AG04450 (cell line): Measurements from ENCODE around the gene ACSF3. TPM values are rescaled to one million over a fixed set of nuclear protein-coding genes. Genes with fewer than 3 reads are reported as not detected.

Experiments used
- CTCF ChIA-PET: fragments of 300-600, 350-600 bp; formaldehyde crosslinking; extraction: SDS; loops from one replicate; lab custom pipeline; 2022; ENCODE audit warnings: antibody characterized with exemption, inconsistent platforms; lab: Charles Lee
- POLR2A ChIA-PET: fragments of 350-600 bp; formaldehyde crosslinking; extraction: SDS; loops from one replicate; lab custom pipeline; 2021; ENCODE audit warnings: antibody characterized with exemption, inconsistent platforms; lab: Yijun Ruan, JAX
- DNase-seq: peaks from one replicate; pipeline ENCODE4 v3.0.0-alpha.2; 2011; ENCODE audit warnings: low read depth, low spot score
- H3K27ac ChIP-seq: one replicate; pipeline ENCODE4 v1.5.1; 2012; ENCODE audit warnings: low read depth, low read length, control low read depth
- H3K27me3 ChIP-seq: one replicate; pipeline ENCODE4 v1.6.0; 2012; ENCODE audit warnings: low read length; ENCODE audit not compliant: control insufficient read depth, insufficient read depth
- H3K4me3 ChIP-seq: 2 replicates; pipeline ENCODE4 v1.5.1; 2011; ENCODE audit warnings: mild to moderate bottlenecking, low read depth, low read length, control low read depth
- H3K9me3 ChIP-seq: 2 replicates; pipeline ENCODE4 v1.5.1; 2012; ENCODE audit warnings: low read length; ENCODE audit not compliant: control insufficient read depth, insufficient read depth
- CTCF ChIP-seq: IDR thresholded peaks from 2 replicates; pipeline ENCODE4 v1.5.1; 2011; ENCODE audit warnings: low read depth, low read length, control low read depth, inconsistent platforms
- polyA plus RNA-seq: library from polyadenylated mRNA; depleted of rRNA; stranded (reverse); fragments of >200 nt; gene quantifications from 2 replicates; pipeline ENCODE4 v1.2.3, GENCODE V29; 2011

Gene ACSF3
- polyA plus RNA-seq, 1 experiment = 11.2 TPM

GRCh38 chr16:89150090-89150835 is 56.6 kb downstream of the ACSF3 start:
- ChIA-PET CTCF (no interaction called here), POLR2A (no interaction called here)
- no peak overlapping the region for H3K27ac ChIP-seq
- peaks cover 11% of the 10 kb centered on the region for H3K9me3 ChIP-seq
- H3K27me3 ChIP-seq = no peaks in the 10 kb centered on the region
- no peak for TF ChIP-seq CTCF
- no peak for DNase-seq
- H3K4me3 ChIP-seq = no peak overlapping the region

GRCh38 chr16:89150981-89151380 is 57.3 kb downstream of the ACSF3 start:
- no peak overlapping the region for H3K27ac ChIP-seq
- peaks cover 11% of the 10 kb centered on the region for H3K9me3 ChIP-seq
- no peak overlapping the region for H3K4me3 ChIP-seq
- H3K27me3 ChIP-seq = no peaks in the 10 kb centered on the region
- CTCF ChIA-PET = no interaction called here
- POLR2A ChIA-PET = no interaction called here
- DNase-seq = no peak
- no peak for TF ChIP-seq CTCF

GRCh38 chr16:89152831-89153700 is 59.4 kb downstream of the ACSF3 start:
- ChIA-PET POLR2A (no interaction called here), CTCF (no interaction called here)
- no peak for TF ChIP-seq CTCF
- no peak for DNase-seq
- Histone ChIP-seq H3K27me3 (no peaks in the 10 kb centered on the region), H3K27ac (no peak overlapping the region), H3K9me3 (peaks cover 17% of the 10 kb centered on the region), H3K4me3 (no peak overlapping the region)

- POLR2A ChIA-PET = no interaction called here
These were observed 60.2 kb downstream of the ACSF3 start for GRCh38 chr16:89153848-89154271.

More at GRCh38 chr16:89153848-89154271, 60.2 kb downstream of the ACSF3 start:
- DNase-seq = no peak
- H3K4me3 ChIP-seq = no peak overlapping the region
- peaks cover 20% of the 10 kb centered on the region for H3K9me3 ChIP-seq
- no peak for TF ChIP-seq CTCF
- no peak overlapping the region for H3K27ac ChIP-seq
- no peaks in the 10 kb centered on the region for H3K27me3 ChIP-seq
- CTCF ChIA-PET = no interaction called here
